Measurements from ENCODE around the gene ARL3. TPM values are rescaled to one million over a fixed set of nuclear protein-coding genes. Genes with fewer than 3 reads are reported as not detected.

The ARL3 gene
- total RNA-seq, 2 experiments from 2014 or later = 0.99 to 1.3 TPM

DNA sequence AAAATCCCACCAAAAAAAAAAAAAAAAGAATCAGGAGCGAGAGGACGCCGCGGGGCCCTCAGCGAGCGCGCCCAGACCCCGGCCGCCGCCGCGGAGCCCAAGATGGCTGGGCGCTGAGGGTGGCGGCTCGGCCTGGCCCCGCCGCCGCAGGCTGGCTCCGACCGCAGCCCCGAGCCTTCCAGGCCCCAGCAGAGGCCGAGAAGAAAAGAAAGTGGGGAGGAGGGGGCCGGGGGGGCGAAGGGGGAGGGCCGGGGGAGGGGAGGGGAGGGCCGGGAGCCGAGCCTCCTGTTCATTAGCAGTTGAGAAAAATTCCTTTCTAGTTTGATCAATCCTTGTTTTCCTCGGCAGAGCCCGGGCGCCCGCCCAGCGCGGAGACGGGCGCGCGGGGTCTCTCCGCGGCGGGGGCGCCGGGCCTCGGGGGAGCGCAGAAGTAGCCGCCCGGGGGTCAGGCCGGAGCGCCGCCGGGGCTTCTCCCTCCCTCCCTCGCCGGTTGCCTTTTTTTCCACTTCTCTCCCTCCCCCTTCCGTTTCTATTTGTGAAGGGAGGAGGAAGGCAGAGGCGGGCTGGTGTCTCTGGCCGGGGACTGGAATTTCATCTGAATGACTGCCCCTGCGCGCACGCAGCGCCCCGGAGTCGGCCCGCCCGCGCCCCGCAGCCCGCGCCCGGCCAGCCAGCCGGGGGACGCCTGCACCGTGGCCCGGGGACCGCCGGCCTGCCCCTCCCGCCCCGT is 70.7 kb downstream of the ARL3 start:
- TF ChIP-seq, protein P1, sequence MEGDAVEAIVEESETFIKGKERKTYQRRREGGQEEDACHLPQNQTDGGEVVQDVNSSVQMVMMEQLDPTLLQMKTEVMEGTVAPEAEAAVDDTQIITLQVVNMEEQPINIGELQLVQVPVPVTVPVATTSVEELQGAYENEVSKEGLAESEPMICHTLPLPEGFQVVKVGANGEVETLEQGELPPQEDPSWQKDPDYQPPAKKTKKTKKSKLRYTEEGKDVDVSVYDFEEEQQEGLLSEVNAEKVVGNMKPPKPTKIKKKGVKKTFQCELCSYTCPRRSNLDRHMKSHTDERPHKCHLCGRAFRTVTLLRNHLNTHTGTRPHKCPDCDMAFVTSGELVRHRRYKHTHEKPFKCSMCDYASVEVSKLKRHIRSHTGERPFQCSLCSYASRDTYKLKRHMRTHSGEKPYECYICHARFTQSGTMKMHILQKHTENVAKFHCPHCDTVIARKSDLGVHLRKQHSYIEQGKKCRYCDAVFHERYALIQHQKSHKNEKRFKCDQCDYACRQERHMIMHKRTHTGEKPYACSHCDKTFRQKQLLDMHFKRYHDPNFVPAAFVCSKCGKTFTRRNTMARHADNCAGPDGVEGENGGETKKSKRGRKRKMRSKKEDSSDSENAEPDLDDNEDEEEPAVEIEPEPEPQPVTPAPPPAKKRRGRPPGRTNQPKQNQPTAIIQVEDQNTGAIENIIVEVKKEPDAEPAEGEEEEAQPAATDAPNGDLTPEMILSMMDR (IDR thresholded peaks at IDR 0.05) = no peak
- no peak for ATAC-seq (ENCODE audit: poor library complexity)
- H3K9me3 ChIP-seq (ENCODE audit: control insufficient read depth in 1 of 2, insufficient read depth in 1 of 2, low read length in 2 of 2) = no peaks in the 10 kb centered on the region
- DNase-seq = peak in 8 of 14 experiments; percentile 28 to 78 (median 46)
- Mint-ChIP-seq H3K9me3 (no peaks in the 10 kb centered on the region), H3K27ac (peak overlapping the region; percentile 95), H3K36me3 (ENCODE audit: low read depth) (peaks cover 37% of the 10 kb centered on the region), H3K4me1 (ENCODE audit: low read depth) (peaks cover 45% of the 10 kb centered on the region), H3K27me3 (no peaks in the 10 kb centered on the region), H3K4me3 (peak overlapping the region; percentile 96)
- H3K27ac ChIP-seq (ENCODE audit: low read depth in 1 of 2, low read length in 2 of 2) = peak overlapping the region; percentile 72 to 96
- H3K36me3 ChIP-seq (ENCODE audit: insufficient read depth, low read length) = no peaks in the 10 kb centered on the region
- intact Hi-C loops (cut with DNase I, micrococcal nuclease) = loop anchor here (2.0 to 10.0 kb wide), 4 partner anchors 31 to 249 kb away; partner anchors contain the start of genes ACTR1A (in 2 of the 2), SUFU (in 2 of the 2), ARL3 (in 1 of the 2) and NFKB2 (in 1 of the 2)
- H3K4me3 ChIP-seq (ENCODE audit: low read length) = peak overlapping the region; percentile 75
- POLR2A ChIA-PET = interaction anchor here (1.0 to 7.0 kb wide), 27 partner anchors 8 to 860 kb away, joined by 3 to 134 read pairs (median 10); partner anchors contain the start of genes ACTR1A, ARL3, BORCS7 and FBXL15
- no peaks in the 10 kb centered on the region for H3K27me3 ChIP-seq (ENCODE audit: control insufficient read depth in 1 of 2, insufficient read depth in 2 of 2, low read length in 2 of 2)
- CTCF ChIA-PET = interaction anchor here (1.6 to 3.7 kb wide), 6 partner anchors 17 to 249 kb away, joined by 4 to 30 read pairs (median 10); partner anchors contain the start of genes ARL3 and SFXN2
- H3K4me1 ChIP-seq (ENCODE audit: insufficient read depth, low read length) = peaks cover 42% of the 10 kb centered on the region

DNA sequence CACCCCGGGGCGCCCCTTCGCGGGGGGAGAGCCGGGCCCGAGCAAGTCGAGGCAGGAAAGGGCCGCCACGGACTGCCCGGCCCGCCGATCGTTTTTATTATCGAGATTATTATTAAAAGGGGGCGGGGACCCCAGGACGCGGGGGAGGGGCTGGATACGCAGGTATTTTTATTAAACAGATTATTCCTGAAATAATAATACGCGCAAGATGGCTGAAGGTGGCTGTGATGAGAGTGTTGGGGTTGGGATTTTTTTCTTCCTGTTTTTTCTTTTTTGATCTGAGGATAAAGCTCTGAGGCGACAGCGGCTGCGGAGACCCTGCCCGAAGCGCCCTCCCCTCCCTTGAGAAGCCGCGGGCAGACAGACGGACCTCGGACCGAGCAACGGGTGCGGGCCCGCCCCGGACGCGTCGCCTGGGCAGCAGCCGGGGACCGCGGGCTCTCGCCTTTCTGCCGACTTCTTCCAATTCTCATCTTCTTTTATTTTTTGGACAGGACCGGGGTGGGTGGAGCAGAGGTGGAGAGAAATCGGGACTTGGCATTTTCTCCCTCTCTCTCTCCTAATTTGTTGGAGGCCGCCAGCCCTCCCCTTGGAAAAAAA is 71.4 kb downstream of the ARL3 start:
- ChIA-PET POLR2A (interaction anchor here (0.8 to 2.4 kb wide), 22 partner anchors 9 to 859 kb away, joined by 3 to 32 read pairs (median 5); partner anchors contain the start of genes ACTR1A, ARL3, C10orf95 and CNNM2), CTCF (interaction anchor here (1.4 kb wide), 1 partner anchor 30 kb away, joined by 3 read pairs; no protein-coding TSS in a partner anchor)
- intact Hi-C loops (cut with DNase I, micrococcal nuclease) = loop anchor here (1.0 to 10.0 kb wide), 2 partner anchors 248 to 249 kb away; partner anchors contain the start of gene NFKB2 (in 1 of the 2)
- Mint-ChIP-seq H3K36me3 (ENCODE audit: low read depth) (peaks cover 37% of the 10 kb centered on the region), H3K9me3 (no peaks in the 10 kb centered on the region), H3K4me1 (ENCODE audit: low read depth) (peaks cover 38% of the 10 kb centered on the region), H3K4me3 (peak overlapping the region; percentile 96), H3K27ac (peak overlapping the region; percentile 95), H3K27me3 (no peaks in the 10 kb centered on the region)
- Histone ChIP-seq H3K27me3 (ENCODE audit: control insufficient read depth in 1 of 2, insufficient read depth in 2 of 2, low read length in 2 of 2) (no peaks in the 10 kb centered on the region), H3K27ac (ENCODE audit: low read depth in 1 of 2, low read length in 2 of 2) (peak overlapping the region; percentile 72 to 96), H3K4me1 (ENCODE audit: insufficient read depth, low read length) (peaks cover 35% of the 10 kb centered on the region), H3K4me3 (ENCODE audit: low read length) (peak overlapping the region; percentile 75), H3K36me3 (ENCODE audit: insufficient read depth, low read length) (no peaks in the 10 kb centered on the region), H3K9me3 (ENCODE audit: control insufficient read depth in 1 of 2, insufficient read depth in 1 of 2, low read length in 2 of 2) (no peaks in the 10 kb centered on the region)
- ATAC-seq (ENCODE audit: poor library complexity) = no peak
- TF ChIP-seq, protein P1 (IDR thresholded peaks at IDR 0.05) = no peak
- peak in 12 of 14 experiments; percentile 24 to 79 (median 45) for DNase-seq

Data from CD4-positive, alpha-beta T cell (primary cell).